Spleen (tissue), 7 donors: ENCODE results near the gene PTGFR.

ENCODE experiments used
- POLR2A ChIP-seq, 3 donors: fragments of 450-650 bp; IDR thresholded peaks; one replicate each; pipeline ENCODE4 v1.5.1; 2017; ENCODE audit warnings: antibody characterized with exemption in 3 of 3, mild to moderate bottlenecking in 1 of 3
- TF ChIP-seq, protein P1 (sequence below), 11 experiments: fragments of 200-600 bp in 7 of 11; fragments of 450-650 bp in 4 of 11; sonication (generic) in 4 of 11; IDR thresholded peaks in 8 of 11; conservative IDR thresholded peaks in 3 of 11; 1 replicate in 7 of 11; 2 replicates in 4 of 11; pipeline versions ENCODE4 v1.4.0 to v1.8.0; 2016 to 2021; ENCODE audit warnings: antibody characterized with exemption in 11 of 11, inconsistent platforms in 4 of 11, mild to moderate bottlenecking in 1 of 11
- donor health status: DM: no; HTN: no; CAD: no; lungs with moderate emphysema.
- donor health status: DM: no; HTN: no; CAD: no.
- donor health status: DM: no; HTN: no; CAD: no.

DNA sequence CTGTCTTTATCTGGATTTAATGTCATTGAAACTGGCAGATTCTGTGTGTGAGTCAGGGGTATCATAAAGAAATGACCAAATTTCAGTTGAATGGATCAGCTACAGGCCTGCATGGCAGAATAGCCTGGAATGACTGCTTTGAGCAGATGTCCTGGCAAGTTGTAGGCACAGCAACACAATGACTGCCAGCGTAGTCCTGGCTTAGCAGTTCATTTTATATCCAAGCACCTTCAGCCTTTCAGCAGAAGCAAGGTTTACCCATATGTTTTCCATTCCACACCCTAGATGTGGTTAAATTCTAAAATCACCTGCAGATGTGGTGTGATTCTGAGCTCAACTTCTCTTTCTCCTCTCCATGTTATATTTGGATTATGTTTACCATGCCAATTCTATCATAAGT lies 22.3 kb upstream of the PTGFR start:
- TF ChIP-seq, protein P1, sequence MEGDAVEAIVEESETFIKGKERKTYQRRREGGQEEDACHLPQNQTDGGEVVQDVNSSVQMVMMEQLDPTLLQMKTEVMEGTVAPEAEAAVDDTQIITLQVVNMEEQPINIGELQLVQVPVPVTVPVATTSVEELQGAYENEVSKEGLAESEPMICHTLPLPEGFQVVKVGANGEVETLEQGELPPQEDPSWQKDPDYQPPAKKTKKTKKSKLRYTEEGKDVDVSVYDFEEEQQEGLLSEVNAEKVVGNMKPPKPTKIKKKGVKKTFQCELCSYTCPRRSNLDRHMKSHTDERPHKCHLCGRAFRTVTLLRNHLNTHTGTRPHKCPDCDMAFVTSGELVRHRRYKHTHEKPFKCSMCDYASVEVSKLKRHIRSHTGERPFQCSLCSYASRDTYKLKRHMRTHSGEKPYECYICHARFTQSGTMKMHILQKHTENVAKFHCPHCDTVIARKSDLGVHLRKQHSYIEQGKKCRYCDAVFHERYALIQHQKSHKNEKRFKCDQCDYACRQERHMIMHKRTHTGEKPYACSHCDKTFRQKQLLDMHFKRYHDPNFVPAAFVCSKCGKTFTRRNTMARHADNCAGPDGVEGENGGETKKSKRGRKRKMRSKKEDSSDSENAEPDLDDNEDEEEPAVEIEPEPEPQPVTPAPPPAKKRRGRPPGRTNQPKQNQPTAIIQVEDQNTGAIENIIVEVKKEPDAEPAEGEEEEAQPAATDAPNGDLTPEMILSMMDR (IDR thresholded peaks at IDR 0.05 in 8 of 11, conservative IDR thresholded peaks at IDR 0.05 in 3 of 11): no peak
- no peak for TF ChIP-seq POLR2A (IDR thresholded peaks at IDR 0.05)
